Glutamatergic neuron (in vitro differentiated cells): ENCODE data around the gene TNS1. TPM values are rescaled to one million over a fixed set of nuclear protein-coding genes. Genes with fewer than 3 reads are reported as not detected.

Experiments
- DNase-seq: peaks from one replicate; pipeline ENCODE4 v3.0.0; 2022
- H3K27ac Mint-ChIP-seq: one replicate; pipeline ENCODE4 v1.8.0; 2020; ENCODE audit warnings: mild to moderate bottlenecking, mixed read lengths, inconsistent platforms; ENCODE audit not compliant: unreplicated experiment
- H3K27me3 Mint-ChIP-seq: one replicate; pipeline ENCODE4 v1.8.0; 2020; ENCODE audit warnings: mild to moderate bottlenecking, moderate library complexity, mixed read lengths, inconsistent platforms; ENCODE audit not compliant: unreplicated experiment
- H3K36me3 Mint-ChIP-seq: one replicate; pipeline ENCODE4 v1.8.0; 2020; ENCODE audit warnings: mild to moderate bottlenecking, mixed read lengths, inconsistent platforms; ENCODE audit not compliant: unreplicated experiment
- H3K4me1 Mint-ChIP-seq: one replicate; pipeline ENCODE4 v1.8.0; 2020; ENCODE audit warnings: mild to moderate bottlenecking, low read depth, mixed read lengths, inconsistent platforms; ENCODE audit not compliant: unreplicated experiment
- H3K4me3 Mint-ChIP-seq: one replicate; pipeline ENCODE4 v1.8.0; 2020; ENCODE audit warnings: mild to moderate bottlenecking, mixed read lengths, inconsistent platforms; ENCODE audit not compliant: unreplicated experiment
- H3K9me3 Mint-ChIP-seq: one replicate; pipeline ENCODE4 v1.8.0; 2020; ENCODE audit warnings: mild to moderate bottlenecking, moderate library complexity, mixed read lengths, inconsistent platforms; ENCODE audit not compliant: unreplicated experiment
- total RNA-seq: library from RNA; stranded (reverse); fragmentation: NEBNext Ultra II Directional; extraction: Animal tissue kit (Norgen Biotek cat#: 25700); gene quantifications from one replicate; pipeline ENCODE4 v1.2.1, GENCODE V29; 2021; ENCODE audit not compliant: unreplicated experiment
- TF ChIP-seq, protein P1 (sequence below): fragments of 200-600 bp; sonication (generic); IDR thresholded peaks from one replicate; pipeline ENCODE4 v1.5.0; 2021; ENCODE audit not compliant: partially characterized antibody, unreplicated experiment

TNS1 gene
- total RNA-seq, 1 donor from 2014 or later = 3.2 TPM

- no peak overlapping the region for H3K4me3 Mint-ChIP-seq
These were observed 8.9 kb upstream of the TNS1 start for GRCh38 chr2:218011653-218012040.

GRCh38 chr2:218010984-218011652 lies 8.3 kb upstream of the TNS1 start:
- H3K36me3 Mint-ChIP-seq = no peaks in the 10 kb centered on the region
- TF ChIP-seq, protein P1, sequence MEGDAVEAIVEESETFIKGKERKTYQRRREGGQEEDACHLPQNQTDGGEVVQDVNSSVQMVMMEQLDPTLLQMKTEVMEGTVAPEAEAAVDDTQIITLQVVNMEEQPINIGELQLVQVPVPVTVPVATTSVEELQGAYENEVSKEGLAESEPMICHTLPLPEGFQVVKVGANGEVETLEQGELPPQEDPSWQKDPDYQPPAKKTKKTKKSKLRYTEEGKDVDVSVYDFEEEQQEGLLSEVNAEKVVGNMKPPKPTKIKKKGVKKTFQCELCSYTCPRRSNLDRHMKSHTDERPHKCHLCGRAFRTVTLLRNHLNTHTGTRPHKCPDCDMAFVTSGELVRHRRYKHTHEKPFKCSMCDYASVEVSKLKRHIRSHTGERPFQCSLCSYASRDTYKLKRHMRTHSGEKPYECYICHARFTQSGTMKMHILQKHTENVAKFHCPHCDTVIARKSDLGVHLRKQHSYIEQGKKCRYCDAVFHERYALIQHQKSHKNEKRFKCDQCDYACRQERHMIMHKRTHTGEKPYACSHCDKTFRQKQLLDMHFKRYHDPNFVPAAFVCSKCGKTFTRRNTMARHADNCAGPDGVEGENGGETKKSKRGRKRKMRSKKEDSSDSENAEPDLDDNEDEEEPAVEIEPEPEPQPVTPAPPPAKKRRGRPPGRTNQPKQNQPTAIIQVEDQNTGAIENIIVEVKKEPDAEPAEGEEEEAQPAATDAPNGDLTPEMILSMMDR = no peak
- peaks cover 24% of the 10 kb centered on the region for H3K27me3 Mint-ChIP-seq
- H3K27ac Mint-ChIP-seq = no peak overlapping the region
- DNase-seq = no peak
- H3K4me3 Mint-ChIP-seq = peak overlapping the region; percentile 78
- peaks cover 14% of the 10 kb centered on the region for H3K4me1 Mint-ChIP-seq
- H3K9me3 Mint-ChIP-seq = peaks cover 2% of the 10 kb centered on the region

More at GRCh38 chr2:218011653-218012040, 8.9 kb upstream of the TNS1 start:
- no peak for DNase-seq
- H3K27ac Mint-ChIP-seq = no peak overlapping the region
- no peaks in the 10 kb centered on the region for H3K36me3 Mint-ChIP-seq
- peaks cover 14% of the 10 kb centered on the region for H3K4me1 Mint-ChIP-seq
- H3K9me3 Mint-ChIP-seq = peaks cover 2% of the 10 kb centered on the region
- H3K27me3 Mint-ChIP-seq = peaks cover 21% of the 10 kb centered on the region
- TF ChIP-seq, protein P1 = no peak

GRCh38 chr2:218010140-218010983 lies 7.6 kb upstream of the TNS1 start:
- Mint-ChIP-seq H3K4me3 (peak overlapping the region; percentile 78), H3K9me3 (no peaks in the 10 kb centered on the region), H3K27ac (no peak overlapping the region), H3K27me3 (peaks cover 24% of the 10 kb centered on the region), H3K4me1 (peaks cover 13% of the 10 kb centered on the region), H3K36me3 (no peaks in the 10 kb centered on the region)
- peak; percentile 53 for DNase-seq
- TF ChIP-seq, protein P1 = peak; percentile 30

DNA sequence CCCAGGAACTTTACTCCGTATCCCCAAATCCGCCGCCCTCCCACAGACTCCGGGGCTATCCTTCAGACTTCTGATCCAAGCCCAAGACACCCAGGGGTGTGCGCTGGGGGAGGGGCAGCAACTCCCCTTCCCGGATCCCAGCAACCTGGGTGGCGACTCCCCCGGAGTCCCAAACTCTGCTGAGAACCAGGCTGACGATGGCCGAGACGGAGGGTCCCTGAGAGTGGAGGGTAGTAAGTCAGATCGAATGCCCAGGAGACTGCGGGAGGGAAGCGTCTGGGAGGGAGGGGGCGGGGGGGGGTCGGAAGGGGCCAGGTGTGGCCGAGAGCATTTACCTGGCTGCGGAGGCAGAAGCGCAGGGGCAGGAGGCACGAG lies 7.0 kb upstream of the TNS1 start:
- Mint-ChIP-seq H3K36me3 (no peaks in the 10 kb centered on the region), H3K4me3 (peak overlapping the region; percentile 46), H3K4me1 (peaks cover 13% of the 10 kb centered on the region), H3K9me3 (no peaks in the 10 kb centered on the region), H3K27ac (no peak overlapping the region), H3K27me3 (peaks cover 24% of the 10 kb centered on the region)
- TF ChIP-seq, protein P1 = no peak
- no peak for DNase-seq

- no peak overlapping the region for H3K27ac Mint-ChIP-seq
- no peaks in the 10 kb centered on the region for H3K9me3 Mint-ChIP-seq
- no peaks in the 10 kb centered on the region for H3K36me3 Mint-ChIP-seq
- peaks cover 23% of the 10 kb centered on the region for H3K27me3 Mint-ChIP-seq
- peaks cover 13% of the 10 kb centered on the region for H3K4me1 Mint-ChIP-seq
- DNase-seq = no peak
- peak overlapping the region; percentile 46 for H3K4me3 Mint-ChIP-seq
- TF ChIP-seq, protein P1 = no peak
These were observed 6.4 kb upstream of the TNS1 start for GRCh38 chr2:218009231-218009630.
